GM20000 (cell line): ENCODE data around the gene CD52.

Source experiments
- DNase-seq: peaks from one replicate; pipeline ENCODE4 v3.0.0; 2012; ENCODE audit warnings: low spot score
- TF ChIP-seq, protein P1 (sequence below): IDR thresholded peaks from 2 replicates; pipeline ENCODE4 v1.5.1; 2012; ENCODE audit warnings: mild to moderate bottlenecking, control low read depth; ENCODE audit errors: extremely low read depth, missing control alignments

CD52 gene

DNA sequence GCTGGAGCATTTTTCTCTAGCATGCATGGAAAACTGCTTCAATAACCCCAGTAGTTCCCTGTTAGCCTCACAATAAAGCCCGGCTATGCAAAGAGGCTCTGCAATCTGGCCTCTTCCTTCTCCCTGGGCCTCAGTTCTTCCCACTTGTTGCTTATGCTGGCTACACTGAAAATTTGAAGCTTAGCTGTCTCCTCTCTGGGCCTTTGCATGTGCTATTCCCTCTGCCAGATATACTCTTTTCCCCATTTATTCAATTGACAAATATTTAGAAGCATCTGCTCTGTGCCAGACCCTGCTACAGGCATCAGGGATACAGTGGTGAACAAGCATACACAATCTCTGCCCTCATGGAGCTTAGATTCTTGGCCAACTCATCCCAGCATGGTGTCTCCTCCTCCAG, 20.9 kb downstream of the CD52 start:
- TF ChIP-seq, protein P1, sequence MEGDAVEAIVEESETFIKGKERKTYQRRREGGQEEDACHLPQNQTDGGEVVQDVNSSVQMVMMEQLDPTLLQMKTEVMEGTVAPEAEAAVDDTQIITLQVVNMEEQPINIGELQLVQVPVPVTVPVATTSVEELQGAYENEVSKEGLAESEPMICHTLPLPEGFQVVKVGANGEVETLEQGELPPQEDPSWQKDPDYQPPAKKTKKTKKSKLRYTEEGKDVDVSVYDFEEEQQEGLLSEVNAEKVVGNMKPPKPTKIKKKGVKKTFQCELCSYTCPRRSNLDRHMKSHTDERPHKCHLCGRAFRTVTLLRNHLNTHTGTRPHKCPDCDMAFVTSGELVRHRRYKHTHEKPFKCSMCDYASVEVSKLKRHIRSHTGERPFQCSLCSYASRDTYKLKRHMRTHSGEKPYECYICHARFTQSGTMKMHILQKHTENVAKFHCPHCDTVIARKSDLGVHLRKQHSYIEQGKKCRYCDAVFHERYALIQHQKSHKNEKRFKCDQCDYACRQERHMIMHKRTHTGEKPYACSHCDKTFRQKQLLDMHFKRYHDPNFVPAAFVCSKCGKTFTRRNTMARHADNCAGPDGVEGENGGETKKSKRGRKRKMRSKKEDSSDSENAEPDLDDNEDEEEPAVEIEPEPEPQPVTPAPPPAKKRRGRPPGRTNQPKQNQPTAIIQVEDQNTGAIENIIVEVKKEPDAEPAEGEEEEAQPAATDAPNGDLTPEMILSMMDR = no peak
- no peak for DNase-seq

GRCh38 chr1:26340047-26340481, 22.3 kb downstream of the CD52 start:
- TF ChIP-seq, protein P1 = no peak
- no peak for DNase-seq

- TF ChIP-seq, protein P1 = no peak
- DNase-seq = no peak
Observed at GRCh38 chr1:26344147-26344920, 26.6 kb downstream of the CD52 start.

DNA sequence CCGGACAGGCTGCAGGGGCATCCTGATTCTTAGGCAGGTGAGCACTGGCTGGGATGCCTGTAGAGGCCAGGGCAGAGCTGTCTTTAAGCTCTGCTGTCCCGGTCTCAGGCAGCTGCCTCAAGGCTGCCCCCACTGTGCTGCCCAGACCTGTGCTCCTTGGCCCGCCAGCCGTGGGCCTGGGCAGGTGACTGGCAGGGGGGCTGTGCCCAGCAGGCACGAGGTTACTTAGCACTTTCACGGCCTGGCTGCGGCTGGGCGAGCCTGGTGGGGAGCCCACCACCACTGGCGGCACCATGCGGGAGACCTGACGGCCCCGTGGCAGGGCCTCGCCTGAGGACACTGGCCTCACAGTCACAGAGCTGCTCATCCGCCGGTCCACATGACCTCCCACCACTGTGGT, 28.0 kb downstream of the CD52 start:
- TF ChIP-seq, protein P1 = no peak
- DNase-seq = no peak

DNA sequence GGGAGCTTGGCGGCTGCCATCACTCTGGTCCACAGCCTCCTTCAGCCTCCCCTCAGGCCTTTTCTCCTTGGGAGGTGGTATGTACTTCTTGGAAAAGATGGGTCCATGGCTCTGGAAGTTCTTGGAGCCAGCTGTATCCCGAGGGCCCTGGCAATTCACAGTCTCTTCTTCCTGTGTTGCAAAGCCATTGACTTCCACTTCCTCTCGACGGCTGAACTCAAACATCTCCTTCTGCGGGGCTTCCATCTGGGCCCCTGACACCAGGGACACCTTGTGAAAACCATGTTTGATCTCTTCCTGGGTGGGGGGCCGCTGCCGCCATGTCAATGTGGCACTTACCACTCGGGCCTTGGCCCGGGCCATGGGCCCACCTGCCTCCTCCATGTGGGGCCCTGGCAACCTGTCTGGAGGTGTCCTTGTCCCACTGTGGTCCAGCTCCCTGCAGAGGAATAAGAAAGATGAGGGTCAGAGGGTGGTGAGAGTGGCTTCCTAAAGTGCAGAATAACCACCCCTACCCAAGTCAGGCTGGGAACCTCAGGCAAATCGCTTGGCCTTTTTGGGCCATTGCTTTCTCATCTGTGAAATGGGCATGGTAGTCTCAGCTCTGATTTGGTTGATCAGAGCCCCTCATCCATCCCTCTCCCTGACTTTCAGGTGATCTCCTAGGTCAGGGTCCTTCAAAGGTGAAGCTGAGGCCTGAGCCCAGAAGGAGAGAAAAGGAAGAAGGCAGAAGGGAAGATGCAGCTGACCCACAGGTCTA, 28.7 kb downstream of the CD52 start:
- DNase-seq = no peak
- TF ChIP-seq, protein P1 = no peak

GRCh38 chr1:26349188-26349876, 31.6 kb downstream of the CD52 start:
- no peak for DNase-seq
- TF ChIP-seq, protein P1 = no peak

DNA sequence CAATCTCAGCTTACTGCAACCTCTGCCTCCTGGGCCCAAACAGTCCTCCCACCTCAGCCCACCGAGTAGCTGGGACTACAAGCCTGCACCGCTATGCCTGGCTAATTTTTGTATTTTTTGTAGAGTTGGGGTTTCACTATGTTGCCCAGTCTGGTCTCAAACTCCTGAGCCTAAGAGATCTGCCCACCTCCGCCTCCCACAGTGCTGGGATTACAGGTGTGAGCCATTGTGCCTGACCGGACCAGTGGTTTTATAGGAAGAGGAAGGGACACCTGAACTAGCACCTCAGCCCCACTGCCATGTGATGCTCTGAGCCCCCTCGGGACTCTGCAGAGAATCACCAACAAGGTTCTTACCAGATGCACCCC, 32.1 kb downstream of the CD52 start:
- DNase-seq = no peak
- TF ChIP-seq, protein P1 = no peak
